HG03039 (cell line): ENCODE data around the gene SPARCL1.
"Not testable (repeated sequence)": the region's sequence is repeated elsewhere in the genome, so short reads cannot be mapped to it uniquely, and the experiment has no call there.

Experiments used
- ATAC-seq: cut with Tn5 transposase; IDR thresholded peaks from one replicate; pipeline ENCODE4 v1.9.1; 2021; ENCODE audit warnings: mild to moderate bottlenecking, moderate library complexity; ENCODE audit not compliant: unreplicated experiment

SPARCL1 gene

GRCh38 chr4:87502580-87503238, 26.5 kb downstream of the SPARCL1 start:
- no peak for ATAC-seq

DNA sequence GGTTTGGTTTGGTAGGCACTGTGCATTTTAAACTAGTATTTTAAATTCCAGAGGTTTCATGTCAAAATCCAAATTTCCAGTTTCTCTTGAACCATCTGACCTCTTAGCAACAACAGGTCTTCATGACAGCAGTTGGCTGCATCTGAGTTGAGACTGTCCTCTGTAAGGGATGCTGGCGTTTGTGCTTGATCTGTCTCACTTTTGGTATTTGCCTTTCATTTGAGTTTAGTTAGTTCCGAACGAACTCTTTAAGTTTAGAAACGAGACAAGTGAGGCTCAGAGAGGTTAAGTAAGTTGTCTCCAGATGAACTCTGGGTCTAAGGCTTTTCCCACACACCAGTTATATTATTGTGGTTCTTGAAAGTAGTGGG, 29.1 kb downstream of the SPARCL1 start:
- peak; percentile 55 for ATAC-seq

GRCh38 chr4:87499403-87500091, 29.6 kb downstream of the SPARCL1 start:
- ATAC-seq: peak; percentile 86

DNA sequence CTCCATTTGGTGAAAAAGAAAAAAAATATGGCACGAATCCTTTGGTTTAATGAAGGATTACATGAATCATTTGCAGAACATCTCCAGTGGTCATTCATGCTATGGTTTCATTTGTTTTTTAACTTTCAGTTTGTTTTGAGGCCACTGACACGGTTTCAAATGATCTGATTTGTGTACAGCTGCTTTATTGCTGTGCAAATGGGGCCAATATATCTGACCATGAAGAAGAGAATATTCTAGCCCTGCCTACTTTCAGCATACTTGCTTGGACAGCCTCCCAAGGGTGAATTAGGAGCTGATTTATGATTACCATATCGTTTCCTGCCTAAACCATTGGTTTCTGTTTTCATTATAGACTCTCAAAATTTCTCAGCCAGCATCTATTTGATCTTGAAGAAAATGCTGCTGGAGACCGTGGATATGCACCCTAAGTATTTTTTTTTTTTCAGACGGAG, 30.7 kb downstream of the SPARCL1 start:
- no peak for ATAC-seq

- no peak for ATAC-seq
Measured at GRCh38 chr4:87497578-87497977, 31.6 kb downstream of the SPARCL1 start.

DNA sequence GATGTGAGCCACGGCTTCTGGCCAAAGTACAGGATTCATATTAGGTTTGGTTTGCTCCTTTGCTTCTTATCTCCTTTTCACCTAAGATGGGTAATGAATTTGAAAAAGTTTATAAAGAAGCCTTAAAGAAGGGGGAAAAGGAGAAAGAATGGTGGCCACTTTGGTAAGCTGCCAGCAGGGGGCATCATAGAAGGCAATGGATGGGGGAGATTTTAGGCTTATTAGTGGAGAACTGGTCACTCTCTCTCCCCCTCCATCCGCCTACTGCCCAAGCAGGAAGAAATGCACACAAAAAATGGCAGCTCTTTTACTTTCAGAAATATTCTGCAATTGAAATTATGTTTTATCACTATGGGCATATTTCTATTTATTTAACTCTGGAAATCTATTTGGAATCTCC, 32.0 kb downstream of the SPARCL1 start:
- no peak for ATAC-seq

GRCh38 chr4:87493115-87493514, 36.1 kb downstream of the SPARCL1 start:
- ATAC-seq: no peak

DNA sequence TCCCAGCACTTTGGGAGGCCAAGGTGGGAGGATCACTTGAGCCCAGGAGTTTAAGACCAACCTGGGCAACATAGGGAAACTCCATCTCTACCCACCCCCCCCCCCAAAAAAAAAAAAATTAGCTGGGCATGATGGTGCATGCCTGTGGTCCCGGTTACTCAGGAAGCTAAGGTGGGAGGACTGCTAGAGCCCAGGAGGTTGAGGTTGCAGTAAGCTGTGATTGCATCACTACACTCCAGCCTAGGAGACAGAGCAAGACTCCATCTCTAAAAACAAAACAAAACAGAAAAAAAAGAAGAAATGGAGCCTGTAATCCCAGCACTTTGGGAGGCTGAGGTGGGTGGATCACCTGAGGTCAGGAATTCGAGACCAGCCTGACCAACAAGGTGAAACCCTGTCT, 37.3 kb downstream of the SPARCL1 start:
- not testable (repeated sequence) for ATAC-seq

- ATAC-seq: no peak
Measured at GRCh38 chr4:87491436-87491835, 37.7 kb downstream of the SPARCL1 start.

GRCh38 chr4:87490664-87491369, 38.4 kb downstream of the SPARCL1 start:
- no peak for ATAC-seq

- no peak for ATAC-seq
Measured at GRCh38 chr4:87489678-87490077, 39.5 kb downstream of the SPARCL1 start.

DNA sequence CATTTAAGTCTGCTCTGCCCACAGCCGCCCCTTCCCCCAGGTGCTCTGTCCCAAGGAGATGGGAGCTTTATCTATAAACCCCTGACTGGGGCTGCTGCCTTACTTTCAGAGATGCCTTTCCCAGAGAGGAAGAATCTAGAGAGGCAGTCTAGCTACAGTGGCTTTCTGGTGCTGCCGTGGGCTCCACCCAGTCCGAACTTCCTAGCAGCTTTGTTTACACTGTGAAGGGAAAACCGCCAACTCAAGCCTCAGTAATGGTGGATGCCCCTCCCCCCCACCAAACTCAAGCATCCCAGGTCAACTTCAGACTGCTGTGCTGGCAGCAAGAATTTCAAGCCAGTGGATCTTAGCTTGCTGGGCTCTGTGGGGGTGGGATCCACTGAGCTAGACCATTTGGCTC, 40.5 kb downstream of the SPARCL1 start:
- ATAC-seq: not testable (repeated sequence)

DNA sequence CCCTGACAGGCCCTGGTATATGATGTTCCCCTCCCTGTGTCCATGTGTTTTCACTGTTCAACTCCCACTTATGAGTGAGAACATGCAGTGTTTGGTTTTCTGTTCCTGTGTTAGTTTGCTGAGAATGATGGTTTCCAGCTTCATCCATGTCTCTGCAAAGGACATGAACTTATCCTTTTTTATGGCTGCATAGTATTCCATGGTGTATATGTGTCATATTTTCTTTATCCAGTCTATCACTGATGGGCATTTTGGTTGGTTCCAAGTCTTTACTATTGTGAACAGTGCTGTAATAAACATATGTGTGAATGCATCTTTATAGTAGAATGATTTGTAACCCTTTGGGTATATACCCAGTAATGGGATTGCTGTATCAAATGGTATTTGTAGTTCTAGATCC, 45.9 kb downstream of the SPARCL1 start:
- not testable (repeated sequence) for ATAC-seq

DNA sequence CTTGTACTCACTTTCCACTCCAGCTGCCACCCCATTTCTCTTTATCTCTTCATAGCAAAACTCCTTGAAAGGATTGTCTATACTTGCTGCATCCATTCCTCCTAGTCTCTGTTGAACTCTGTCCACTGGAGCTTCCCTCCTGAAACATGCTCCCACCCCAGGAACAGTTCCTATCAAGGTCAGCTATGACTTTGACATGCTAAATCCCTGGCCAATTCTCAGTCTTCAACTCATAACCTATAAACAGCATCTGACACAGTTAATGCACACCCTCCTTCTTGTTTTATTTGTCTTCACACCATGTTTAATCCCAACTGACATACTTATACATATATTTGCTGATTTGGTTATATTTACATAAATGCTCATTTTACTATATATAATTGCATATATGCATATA, 47.8 kb downstream of the SPARCL1 start:
- no peak for ATAC-seq

GRCh38 chr4:87478732-87479250, 50.4 kb downstream of the SPARCL1 start:
- ATAC-seq: no peak

- no peak for ATAC-seq
Measured at GRCh38 chr4:87476934-87477333, 52.2 kb downstream of the SPARCL1 start.

GRCh38 chr4:87469390-87469789, 59.8 kb downstream of the SPARCL1 start:
- ATAC-seq: no peak

DNA sequence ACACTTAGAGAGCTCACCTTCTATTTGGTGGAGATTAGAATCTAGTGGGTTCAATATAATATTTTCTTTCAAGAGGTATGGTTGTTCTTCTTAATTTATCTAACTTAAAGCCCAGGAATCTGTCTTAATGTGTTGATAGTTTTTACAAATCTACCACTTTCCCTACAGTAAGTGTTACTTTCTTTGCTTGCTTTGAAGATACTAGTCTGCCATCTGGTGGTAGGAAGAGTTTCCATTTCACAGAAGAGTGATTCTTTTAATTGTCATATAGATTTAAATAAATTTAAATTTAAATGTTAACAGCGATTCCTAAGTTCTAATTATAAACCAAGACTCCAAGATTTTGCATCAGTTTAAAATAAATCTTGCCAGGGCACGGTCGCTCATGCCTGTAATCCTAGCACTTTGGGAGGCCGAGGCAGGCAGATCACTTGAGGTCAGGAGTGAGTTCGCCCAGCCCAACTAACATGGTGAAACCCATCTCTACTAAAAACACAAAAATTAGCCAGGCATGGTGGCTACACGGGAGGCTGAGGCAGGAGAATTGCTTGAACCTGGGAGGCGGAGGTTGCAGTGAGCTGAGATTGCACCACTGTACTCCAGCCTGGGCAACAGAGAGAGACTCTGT, 63.3 kb downstream of the SPARCL1 start:
- ATAC-seq: no peak

GRCh38 chr4:87462102-87462501, 67.1 kb downstream of the SPARCL1 start:
- no peak for ATAC-seq

DNA sequence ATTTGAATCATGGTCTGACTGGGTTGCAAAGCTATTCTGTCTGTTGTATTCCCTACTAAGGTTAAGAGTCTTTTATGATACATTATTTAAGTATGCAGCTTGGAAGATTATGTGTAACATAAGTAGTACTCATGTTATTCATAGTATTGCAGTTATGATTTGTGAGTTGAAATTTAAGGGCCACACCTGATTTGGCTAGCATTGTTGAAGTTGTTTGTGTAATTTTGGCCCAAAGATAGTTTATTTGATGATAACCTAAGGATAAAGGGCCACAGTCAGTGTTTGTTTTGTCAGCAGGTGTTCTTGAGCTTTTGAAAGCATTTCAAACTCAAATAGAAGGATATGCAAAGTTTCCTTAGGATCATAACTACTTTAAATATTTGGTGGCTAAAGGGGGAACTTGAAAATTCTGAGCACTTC, 67.9 kb downstream of the SPARCL1 start:
- ATAC-seq: no peak

DNA sequence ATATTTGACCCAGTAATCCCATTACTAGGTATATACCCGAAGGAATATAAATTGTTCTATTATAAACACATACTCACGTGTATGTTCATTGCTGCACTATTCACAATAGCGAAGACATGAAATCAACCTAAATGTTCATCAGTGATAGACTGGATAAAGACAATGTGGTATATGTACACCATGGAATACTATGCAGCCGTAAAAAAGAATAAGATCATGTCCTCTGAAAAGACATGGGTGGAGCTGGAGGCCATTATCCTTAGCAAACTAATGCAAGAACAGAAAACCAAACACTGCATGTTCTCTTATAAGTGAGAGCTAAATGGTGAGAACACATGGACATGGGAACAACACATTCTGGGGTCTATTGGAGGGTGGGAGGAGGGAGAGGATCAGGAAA, 70.3 kb downstream of the SPARCL1 start:
- ATAC-seq: no peak
